Measurements from ENCODE around the gene DAAM2. TPM values are rescaled to one million over a fixed set of nuclear protein-coding genes. Genes with fewer than 3 reads are reported as not detected.

Gene DAAM2
- polyA plus RNA-seq, 1 of the 3 experiments (the other 2 are of a cell fraction) = 0.20 TPM

GRCh38 chr6:39913391-39913916, 121.3 kb downstream of the DAAM2 start:
- Histone ChIP-seq H4K20me1 (ENCODE audit: insufficient read depth) (no peaks in the 10 kb centered on the region), H3K27me3 (ENCODE audit: insufficient read depth) (no peaks in the 10 kb centered on the region), H3K79me2 (ENCODE audit: insufficient read depth) (no peaks in the 10 kb centered on the region), H2AFZ (ENCODE audit: low read depth) (no peak overlapping the region), H3K4me2 (no peak overlapping the region), H3K4me3 (ENCODE audit: low read depth in 2 of 2, low read length in 1 of 2) (no peak overlapping the region), H3F3A (replicated peaks; ENCODE audit: insufficient read depth) (no peaks in the 10 kb centered on the region), H3K9me2 (no peaks in the 10 kb centered on the region), H3K4me1 (ENCODE audit: control insufficient read depth in 1 of 2, insufficient read depth in 2 of 2, low read depth in 1 of 2, low read length in 1 of 2) (no peaks in the 10 kb centered on the region), H3K27ac (ENCODE audit: low read depth in 2 of 2, low read length in 1 of 2) (no peak overlapping the region), H3K36me3 (replicated peaks in 1 of 2; ENCODE audit: control insufficient read depth in 1 of 2, insufficient read depth in 2 of 2, low read length in 1 of 2) (no peaks in the 10 kb centered on the region), H3K9me3 (no peaks in the 10 kb centered on the region), H3K9ac (no peak overlapping the region)
- DNase-seq = no peak
- POLR2A ChIA-PET = no interaction called here
- 86% methylated on average over 12 of the region's 12 CpGs for WGBS (ENCODE audit: low lambda C conversion rate)
- CTCF ChIA-PET = no interaction called here
- TF ChIP-seq RFX5 (IDR thresholded peaks at IDR 0.05; ENCODE audit: low read length) (no peak), CHD2 (IDR thresholded peaks at IDR 0.05; ENCODE audit: low read length, partially characterized antibody) (no peak), SMC3 (IDR thresholded peaks at IDR 0.05; ENCODE audit: low read depth, low read length) (no peak), MEF2A (IDR thresholded peaks at IDR 0.05; ENCODE audit: borderline replicate concordance, low read depth) (no peak), TEAD4 (IDR thresholded peaks at IDR 0.05; ENCODE audit: borderline replicate concordance, insufficient read depth) (no peak), GABPA (IDR thresholded peaks at IDR 0.05; ENCODE audit: low read depth) (no peak), RCOR1 (IDR thresholded peaks at IDR 0.05; ENCODE audit: low read length) (no peak), FOSL2 (IDR thresholded peaks at IDR 0.05; ENCODE audit: borderline replicate concordance, low read depth) (no peak), MAX (IDR thresholded peaks at IDR 0.05; ENCODE audit: low read depth) (no peak), USF2 (IDR thresholded peaks at IDR 0.05; ENCODE audit: borderline replicate concordance, low read depth, low read length) (no peak), MXI1 (IDR thresholded peaks at IDR 0.05; ENCODE audit: low read depth, low read length) (no peak), FOXM1 (IDR thresholded peaks at IDR 0.05; ENCODE audit: low read depth) (no peak), YY1 (IDR thresholded peaks at IDR 0.05; ENCODE audit: low read depth) (no peak), GATA2 (CRISPR knock-in tag; IDR thresholded peaks at IDR 0.05) (no peak), RXRA (IDR thresholded peaks at IDR 0.05; ENCODE audit: borderline replicate concordance, low read depth) (no peak)

- Histone ChIP-seq H3K4me3 (ENCODE audit: low read depth in 2 of 2, low read length in 1 of 2) (no peak overlapping the region), H2AFZ (ENCODE audit: low read depth) (no peak overlapping the region), H3K79me2 (ENCODE audit: insufficient read depth) (no peaks in the 10 kb centered on the region), H4K20me1 (ENCODE audit: insufficient read depth) (no peaks in the 10 kb centered on the region), H3K9me2 (no peaks in the 10 kb centered on the region), H3K36me3 (replicated peaks in 1 of 2; ENCODE audit: control insufficient read depth in 1 of 2, insufficient read depth in 2 of 2, low read length in 1 of 2) (no peaks in the 10 kb centered on the region), H3K4me2 (no peak overlapping the region), H3F3A (replicated peaks; ENCODE audit: insufficient read depth) (no peaks in the 10 kb centered on the region), H3K9me3 (no peaks in the 10 kb centered on the region), H3K27me3 (ENCODE audit: insufficient read depth) (no peaks in the 10 kb centered on the region), H3K4me1 (ENCODE audit: control insufficient read depth in 1 of 2, insufficient read depth in 2 of 2, low read depth in 1 of 2, low read length in 1 of 2) (no peaks in the 10 kb centered on the region), H3K9ac (no peak overlapping the region), H3K27ac (ENCODE audit: low read depth in 2 of 2, low read length in 1 of 2) (no peak overlapping the region)
- WGBS (ENCODE audit: low lambda C conversion rate) = 85% methylated on average over 3 of the region's 3 CpGs
- TF ChIP-seq NRF1 (IDR thresholded peaks at IDR 0.05; ENCODE audit: low read depth, low read length) (no peak), TCF12 (IDR thresholded peaks at IDR 0.05) (no peak), GATA2 (CRISPR knock-in tag; IDR thresholded peaks at IDR 0.05) (no peak), RAD21 (IDR thresholded peaks at IDR 0.05; ENCODE audit: low read length) (no peak), FOXJ3 (CRISPR knock-in tag; IDR thresholded peaks at IDR 0.05) (no peak), SMC3 (IDR thresholded peaks at IDR 0.05; ENCODE audit: low read depth, low read length) (no peak), USF1 (IDR thresholded peaks at IDR 0.05; ENCODE audit: borderline replicate concordance, low read depth) (no peak), MXI1 (IDR thresholded peaks at IDR 0.05; ENCODE audit: low read depth, low read length) (no peak), ZBTB33 (IDR thresholded peaks at IDR 0.05; ENCODE audit: borderline replicate concordance, low read depth) (no peak), USF2 (IDR thresholded peaks at IDR 0.05; ENCODE audit: borderline replicate concordance, low read depth, low read length) (no peak), JUND (IDR thresholded peaks at IDR 0.05) (no peak), RCOR1 (IDR thresholded peaks at IDR 0.05; ENCODE audit: low read length) (no peak), EZH2phosphoT487 (IDR thresholded peaks at IDR 0.05; ENCODE audit: borderline replicate concordance, low read depth) (no peak), YY1 (IDR thresholded peaks at IDR 0.05; ENCODE audit: low read depth) (no peak), CHD2 (IDR thresholded peaks at IDR 0.05; ENCODE audit: low read length, partially characterized antibody) (no peak), POLR2AphosphoS5 (IDR thresholded peaks at IDR 0.05; ENCODE audit: low read depth, low read length) (no peak), EP300 (IDR thresholded peaks at IDR 0.05; ENCODE audit: borderline replicate concordance in 1 of 2, low read depth in 1 of 2, low read length in 1 of 2) (no peak), FOXM1 (IDR thresholded peaks at IDR 0.05; ENCODE audit: low read depth) (no peak), TEAD4 (IDR thresholded peaks at IDR 0.05; ENCODE audit: borderline replicate concordance, insufficient read depth) (no peak)
- DNase-seq = no peak
- CTCF ChIA-PET = no interaction called here
- POLR2A ChIA-PET = no interaction called here
Observed at GRCh38 chr6:39914239-39914638, 122.1 kb downstream of the DAAM2 start.
